ENCODE data around the gene PDIA2.
"Not testable (repeated sequence)": the region's sequence is repeated elsewhere in the genome, so short reads cannot be mapped to it uniquely, and the experiment has no call there.

Gene PDIA2

GRCh38 chr16:264440-264951, 18.5 kb upstream of the PDIA2 start:
- no peak for TF ChIP-seq CTCF (conservative IDR thresholded peaks at IDR 0.05; ENCODE audit: low read depth, low read length)
- no peak overlapping the region for H3K4me3 ChIP-seq (ENCODE audit: low read length)
- DNase-seq (ENCODE audit: low read depth) = no peak

GRCh38 chr16:265002-265529, 17.9 kb upstream of the PDIA2 start:
- H3K4me3 ChIP-seq (ENCODE audit: low read length) = no peak overlapping the region
- DNase-seq (ENCODE audit: low read depth) = no peak
- no peak for TF ChIP-seq CTCF (conservative IDR thresholded peaks at IDR 0.05; ENCODE audit: low read depth, low read length)

GRCh38 chr16:265711-266110, 17.3 kb upstream of the PDIA2 start:
- TF ChIP-seq CTCF (conservative IDR thresholded peaks at IDR 0.05; ENCODE audit: low read depth, low read length) = no peak
- DNase-seq (ENCODE audit: low read depth) = no peak
- H3K4me3 ChIP-seq (ENCODE audit: low read length) = no peak overlapping the region

GRCh38 chr16:266258-267164, 16.5 kb upstream of the PDIA2 start:
- no peak for TF ChIP-seq CTCF (conservative IDR thresholded peaks at IDR 0.05; ENCODE audit: low read depth, low read length)
- no peak overlapping the region for H3K4me3 ChIP-seq (ENCODE audit: low read length)
- no peak for DNase-seq (ENCODE audit: low read depth)

GRCh38 chr16:267562-267961, 15.4 kb upstream of the PDIA2 start:
- DNase-seq (ENCODE audit: low read depth); H3K4me3 ChIP-seq (ENCODE audit: low read length): not testable (repeated sequence)

GRCh38 chr16:268141-269053, 14.6 kb upstream of the PDIA2 start:
- no peak for TF ChIP-seq CTCF (conservative IDR thresholded peaks at IDR 0.05; ENCODE audit: low read depth, low read length)
- no peak overlapping the region for H3K4me3 ChIP-seq (ENCODE audit: low read length)
- DNase-seq (ENCODE audit: low read depth) = no peak
